ENCODE measurements around the gene ZIC4. TPM values are rescaled to one million over a fixed set of nuclear protein-coding genes. Genes with fewer than 3 reads are reported as not detected.

ZIC4 gene
- total RNA-seq = 1.2 TPM

GRCh38 chr3:147406028-147406931, at the start of gene ZIC4:
TSS of gene ZIC4 (minus strand) at chr3:147406543. CDS start at chr3:147402797, 3,746 bp downstream.
- DNase-seq = no peak

- DNase-seq = no peak
These were observed 43.3 kb upstream of the ZIC4 start for GRCh38 chr3:147449669-147450068.

GRCh38 chr3:147447224-147447623, 40.9 kb upstream of the ZIC4 start:
- DNase-seq = no peak

GRCh38 chr3:147431751-147432150, 25.4 kb upstream of the ZIC4 start:
- DNase-seq = no peak

GRCh38 chr3:147428754-147429153, 22.4 kb upstream of the ZIC4 start:
- no peak for DNase-seq

GRCh38 chr3:147428326-147428725, 22.0 kb upstream of the ZIC4 start:
- no peak for DNase-seq

- DNase-seq = no peak
These were observed 21.4 kb upstream of the ZIC4 start for GRCh38 chr3:147427746-147428145.

- DNase-seq = no peak
These were observed 20.6 kb upstream of the ZIC4 start for GRCh38 chr3:147426931-147427330.

- no peak for DNase-seq
These were observed 19.1 kb upstream of the ZIC4 start for GRCh38 chr3:147425388-147425850.

- no peak for DNase-seq
These were observed 18.4 kb upstream of the ZIC4 start for GRCh38 chr3:147424581-147425387.

- no peak for DNase-seq
These were observed 17.6 kb upstream of the ZIC4 start for GRCh38 chr3:147423798-147424580.

- no peak for DNase-seq
These were observed 17.1 kb upstream of the ZIC4 start for GRCh38 chr3:147423537-147423797.

GRCh38 chr3:147422601-147423536, 16.5 kb upstream of the ZIC4 start:
- DNase-seq = no peak

GRCh38 chr3:147422196-147422595, 15.9 kb upstream of the ZIC4 start:
- no peak for DNase-seq

GRCh38 chr3:147421184-147421912, 15.0 kb upstream of the ZIC4 start:
- DNase-seq = no peak

- no peak for DNase-seq
These were observed 14.2 kb upstream of the ZIC4 start for GRCh38 chr3:147420353-147421183.

- no peak for DNase-seq
These were observed 13.5 kb upstream of the ZIC4 start for GRCh38 chr3:147419781-147420224.

GRCh38 chr3:147418808-147419701, 12.7 kb upstream of the ZIC4 start:
- peak; percentile 40 for DNase-seq

GRCh38 chr3:147418371-147418781, 12.0 kb upstream of the ZIC4 start:
- no peak for DNase-seq

Data from occipital lobe (tissue), 2 donors.